Measurements from ENCODE around the gene PAPOLG.
"Not testable (repeated sequence)": the region's sequence is repeated elsewhere in the genome, so short reads cannot be mapped to it uniquely, and the experiment has no call there.

PAPOLG gene

DNA sequence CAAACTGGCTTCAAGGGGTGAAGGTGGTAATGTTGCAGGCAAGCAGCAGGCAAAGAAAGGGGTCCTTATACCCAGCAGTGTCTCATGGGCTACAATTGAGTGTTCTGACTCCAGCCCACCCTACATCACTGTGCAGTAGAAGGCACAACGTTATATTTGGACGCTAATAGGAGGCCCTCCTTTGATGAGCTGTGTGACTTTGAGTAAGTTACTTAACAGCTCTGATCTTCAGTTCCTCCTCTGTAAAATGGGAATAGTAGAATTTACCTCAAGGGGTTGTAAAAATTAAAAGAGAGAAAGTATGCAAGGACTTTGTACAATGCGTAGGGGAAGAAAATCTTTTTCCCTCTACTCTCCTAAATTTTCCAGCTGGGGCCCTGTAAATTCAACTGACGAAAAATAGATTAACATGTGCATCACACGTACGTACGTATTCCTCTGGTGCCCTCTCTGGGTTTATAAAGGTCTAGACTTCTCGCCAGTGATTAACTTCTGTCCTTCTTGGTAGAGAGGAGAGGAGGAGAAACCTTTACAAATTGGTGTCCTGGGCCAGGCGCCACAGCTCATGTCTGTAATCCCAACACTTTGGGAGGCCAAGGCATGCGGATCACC lies 67.7 kb downstream of the PAPOLG start:
- ATAC-seq, result no peak

DNA sequence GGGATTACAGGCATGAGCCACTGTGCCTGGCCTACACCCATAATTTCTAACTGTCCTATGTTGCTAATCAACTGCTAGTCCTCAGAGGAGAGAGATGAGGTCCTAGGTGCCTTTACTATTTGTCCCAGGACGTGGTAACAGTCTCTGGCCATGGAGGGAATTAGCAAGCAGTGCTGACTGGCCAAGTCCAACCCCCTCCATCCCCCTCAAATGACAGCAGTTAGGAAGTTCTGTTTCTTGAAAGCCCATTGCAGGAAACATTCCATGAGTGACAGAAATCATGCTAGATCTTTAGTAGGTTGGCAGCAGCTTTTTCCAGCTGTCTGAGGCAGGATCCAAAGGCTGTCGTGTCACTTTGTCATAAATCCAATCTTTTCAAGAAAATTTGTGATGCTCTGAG lies 69.6 kb downstream of the PAPOLG start:
- ATAC-seq, result no peak

DNA sequence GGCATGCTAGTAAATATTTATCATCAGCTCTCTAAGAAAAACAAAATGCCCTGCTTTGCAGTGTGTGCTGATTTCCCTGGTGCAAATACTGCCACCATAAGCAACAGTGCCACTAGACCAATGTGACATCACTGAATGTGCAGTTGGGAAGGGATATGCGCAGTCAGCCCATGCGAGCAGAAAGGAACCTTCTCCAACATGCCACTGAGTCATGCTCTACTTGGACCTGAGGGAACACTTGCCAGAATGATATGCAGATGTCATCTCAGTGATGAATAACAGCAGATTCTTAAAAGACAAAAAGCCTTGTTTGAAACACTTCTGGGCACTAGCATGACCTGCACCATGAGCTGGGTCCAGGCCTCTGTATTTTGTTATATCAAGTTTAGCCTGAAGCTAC lies 70.0 kb downstream of the PAPOLG start:
- no peak for ATAC-seq

DNA sequence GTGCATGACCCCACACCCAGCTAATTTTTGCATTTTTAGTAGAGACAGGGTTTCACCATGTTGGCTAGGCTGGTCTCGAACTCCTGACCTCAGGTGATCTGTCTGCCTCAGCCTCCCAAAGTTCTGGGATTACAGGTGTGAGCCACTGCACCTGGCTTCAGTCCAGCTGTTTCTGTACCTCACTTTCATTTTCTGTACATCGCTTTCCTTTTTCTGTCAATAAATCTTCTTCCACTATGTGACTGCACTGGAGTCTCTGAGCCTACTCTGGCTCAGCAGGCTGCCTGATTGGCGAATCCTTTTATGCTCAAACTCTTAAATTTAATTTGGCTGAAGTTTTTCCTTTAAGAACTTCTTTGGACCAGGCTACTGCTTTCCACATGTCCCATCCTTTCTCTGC lies 70.8 kb downstream of the PAPOLG start:
- not testable (repeated sequence) for ATAC-seq

DNA sequence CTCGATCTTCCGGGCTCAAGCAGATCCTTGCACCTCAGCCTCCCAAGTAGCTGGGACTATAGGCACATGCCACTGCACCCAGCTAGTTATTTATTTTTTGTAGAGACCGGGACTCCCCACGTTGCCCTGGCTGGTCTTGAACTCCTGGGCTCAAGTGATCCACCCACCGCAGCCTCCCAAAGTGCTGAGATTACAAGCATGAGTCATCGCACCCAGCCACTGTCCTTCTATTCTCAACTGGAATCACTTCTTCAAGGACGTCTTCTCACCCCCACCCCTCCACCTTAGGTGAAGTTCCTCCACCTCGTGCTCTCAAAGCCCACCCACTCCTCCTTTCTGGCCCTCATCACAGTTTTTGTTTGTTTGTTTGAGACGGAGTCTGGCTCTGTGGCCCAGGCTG lies 71.3 kb downstream of the PAPOLG start:
- ATAC-seq, result no peak

DNA sequence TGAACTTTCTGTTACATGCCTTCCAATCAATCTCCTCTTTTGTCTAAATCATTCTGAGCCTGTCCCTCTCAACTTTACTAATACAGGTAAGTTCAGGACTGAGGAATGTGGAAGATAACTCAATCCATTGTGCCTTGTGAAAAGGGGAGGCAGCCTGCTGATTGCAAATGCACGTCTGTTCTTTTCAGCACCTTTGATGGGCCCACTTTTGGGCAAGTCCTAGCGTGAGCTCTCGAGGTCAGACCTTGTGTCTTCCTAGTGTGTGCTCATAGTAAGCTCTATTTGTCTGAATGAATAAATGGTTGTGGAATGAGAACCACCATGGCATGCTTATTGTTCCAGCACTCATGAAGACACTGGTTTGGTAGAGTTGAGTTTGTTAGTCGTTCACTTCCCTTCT lies 74.9 kb downstream of the PAPOLG start:
- no peak for ATAC-seq

DNA sequence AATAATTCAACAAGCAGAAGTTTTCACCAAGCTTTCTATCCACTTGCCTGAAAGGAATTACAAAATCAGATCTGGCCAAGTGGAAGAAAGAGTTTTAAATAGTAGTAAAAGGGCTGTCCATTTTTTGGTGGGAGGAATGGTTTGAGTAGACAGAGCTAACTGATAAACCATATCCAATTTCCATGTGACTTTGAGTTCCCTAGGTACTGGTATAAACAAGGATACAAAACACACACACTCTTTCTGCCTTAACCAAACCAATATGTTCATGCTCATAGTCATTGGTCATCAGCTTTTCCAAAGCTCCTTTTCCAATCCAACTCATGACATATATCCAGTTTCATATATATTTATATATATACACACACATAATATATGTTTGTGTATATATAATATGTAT lies 75.9 kb downstream of the PAPOLG start:
- no peak for ATAC-seq

DNA sequence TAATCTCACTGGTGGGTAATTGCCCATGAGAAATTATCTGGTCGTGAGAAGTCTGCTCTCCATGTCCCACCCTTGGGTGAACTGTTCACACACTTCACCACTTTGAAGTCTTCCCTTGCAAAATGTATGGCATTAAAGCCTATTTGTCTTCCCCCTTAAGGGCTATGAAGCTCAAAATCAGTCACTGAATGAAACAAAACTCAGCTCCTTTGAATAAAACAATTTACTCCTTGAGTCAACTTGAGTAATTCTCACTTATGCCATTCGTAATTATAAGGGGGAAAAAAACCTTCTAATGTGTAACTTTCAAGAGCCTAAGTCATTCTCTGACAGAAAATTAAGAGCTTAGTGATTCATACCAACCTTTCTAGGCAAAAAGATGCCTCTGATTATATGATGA lies 76.6 kb downstream of the PAPOLG start:
- peak; percentile 75 to 80 for ATAC-seq

DNA sequence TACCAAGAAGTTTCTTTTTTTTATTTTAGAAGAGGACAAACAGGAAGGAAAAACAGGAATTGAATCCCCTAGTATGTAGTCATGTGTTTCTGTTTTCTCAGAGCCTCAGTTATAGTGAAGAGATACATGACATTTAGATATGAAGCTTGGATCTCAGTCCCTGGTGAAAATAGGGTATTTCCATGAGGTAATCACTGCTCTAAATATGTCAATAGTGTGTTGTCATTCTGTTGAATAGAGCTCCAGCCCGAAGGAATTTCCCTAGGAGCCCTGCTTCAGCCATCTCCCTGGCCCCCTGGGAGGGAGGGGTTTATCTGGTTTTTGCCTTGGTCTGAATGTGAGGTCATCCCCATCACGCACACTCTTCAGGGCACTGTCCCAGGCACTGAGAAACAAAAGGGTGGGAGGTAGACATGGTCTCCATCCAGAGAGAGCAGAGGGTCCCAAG lies 78.2 kb downstream of the PAPOLG start:
- peak; percentile 42 to 48 for ATAC-seq

DNA sequence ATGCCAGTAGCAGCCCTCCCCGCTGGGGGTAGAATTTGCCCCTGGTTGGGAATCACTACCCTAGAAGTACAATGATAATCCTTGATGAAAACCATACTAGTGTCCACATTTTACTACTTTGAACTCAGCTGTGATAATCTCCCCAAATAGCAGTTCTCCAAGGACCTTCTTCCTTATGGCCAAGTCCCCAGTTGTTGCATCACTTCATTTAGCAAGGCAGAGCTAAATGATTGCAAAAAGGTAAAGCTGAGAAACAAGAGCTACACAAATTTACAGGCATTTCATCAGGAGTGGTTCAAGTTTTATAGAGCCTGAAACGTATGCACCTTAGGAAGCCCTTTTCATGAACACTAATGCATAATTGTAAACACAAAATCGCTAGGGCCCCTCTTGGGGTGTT lies 80.4 kb downstream of the PAPOLG start:
- no peak for ATAC-seq

DNA sequence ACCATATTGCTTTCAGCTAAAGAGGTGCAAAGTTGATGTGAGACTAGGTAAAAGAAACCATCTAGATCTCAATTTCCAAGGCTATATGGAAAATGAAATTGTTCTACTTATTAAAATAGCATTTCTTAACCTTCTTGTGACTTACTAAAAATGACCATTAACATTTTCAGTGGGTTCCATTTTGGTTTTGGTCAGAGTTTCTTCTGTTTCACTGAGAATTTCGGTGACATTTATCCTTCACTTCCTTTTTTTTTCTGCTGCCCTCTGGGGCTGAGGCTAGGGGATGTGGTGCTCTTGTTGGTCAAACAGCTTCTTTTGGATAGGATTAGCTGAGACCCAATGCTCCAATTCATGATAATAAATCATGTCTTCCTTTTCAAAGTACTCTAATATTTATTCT lies 81.1 kb downstream of the PAPOLG start:
- ATAC-seq, result no peak

DNA sequence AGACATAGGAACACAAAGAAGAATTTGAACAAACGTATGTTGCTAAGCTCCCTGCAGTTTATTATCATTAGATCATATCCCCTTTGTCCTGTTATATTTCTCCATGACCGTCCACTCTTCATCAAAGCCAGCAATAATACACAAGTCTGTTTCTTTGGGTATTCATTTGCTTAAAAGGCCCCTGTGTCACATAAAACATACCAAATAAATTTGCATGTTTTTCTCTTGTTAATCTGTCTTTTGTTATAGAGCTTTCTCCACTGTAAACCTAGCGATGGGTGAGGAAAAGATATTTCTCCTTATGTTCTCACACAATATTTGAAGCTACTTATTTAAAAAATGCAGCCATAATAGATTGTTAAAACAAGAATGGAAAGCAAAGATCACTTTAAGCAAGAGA lies 82.4 kb downstream of the PAPOLG start:
- no peak for ATAC-seq

DNA sequence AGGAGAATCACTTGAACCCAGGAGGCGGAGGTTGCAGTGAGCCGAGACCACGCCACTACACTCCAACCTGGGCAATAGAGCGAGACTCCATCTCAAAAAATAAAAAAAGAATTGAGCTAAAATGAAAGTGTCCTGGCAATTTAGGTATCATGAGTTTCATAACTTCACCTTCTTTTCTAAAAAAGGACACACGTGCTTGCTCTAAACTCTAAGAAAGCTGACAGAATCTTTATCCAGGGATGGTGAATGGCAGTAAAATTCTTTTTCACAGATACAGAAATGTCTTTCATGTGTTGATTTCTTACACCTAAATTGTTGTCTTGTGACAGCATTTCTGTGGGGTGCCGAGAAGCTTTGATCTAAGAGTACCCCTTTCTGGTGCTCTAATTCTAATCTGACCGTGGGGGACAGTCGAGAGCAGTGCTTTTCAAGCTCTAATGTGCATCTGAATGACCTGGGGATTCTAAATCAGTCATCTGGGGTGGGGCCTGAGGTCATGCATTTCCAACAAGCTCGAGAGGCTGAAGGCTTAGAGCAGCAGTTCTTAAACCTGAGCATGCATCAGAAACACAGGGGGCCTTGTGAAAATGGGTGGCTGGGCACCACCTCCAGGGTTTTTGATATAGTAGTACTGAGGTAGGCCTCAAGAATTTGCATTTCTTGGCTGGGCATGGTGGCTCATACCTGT lies 83.2 kb downstream of the PAPOLG start:
- ATAC-seq, result peak; percentile 23 to 40

DNA sequence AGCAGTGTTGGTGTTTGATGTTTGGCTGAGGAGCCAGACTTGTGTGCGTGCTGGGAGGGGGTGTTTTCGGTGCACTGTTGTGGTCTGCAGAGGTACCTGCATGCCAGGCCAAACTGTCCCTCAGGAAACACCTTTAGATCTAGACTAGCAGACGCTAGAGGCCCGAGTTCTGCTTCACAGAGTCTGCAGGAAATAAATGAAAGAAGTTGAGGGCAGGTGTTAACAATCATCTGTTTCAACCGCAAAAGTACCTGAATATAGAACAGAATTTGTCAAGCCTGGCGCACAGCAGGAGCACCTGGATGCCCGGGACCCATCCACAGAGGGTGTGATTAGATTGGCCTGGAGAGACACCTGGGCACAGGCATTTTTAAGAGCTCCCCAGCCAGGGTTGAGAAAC lies 84.8 kb downstream of the PAPOLG start:
- ATAC-seq, result peak in 1 of 2 donors; percentile 35

DNA sequence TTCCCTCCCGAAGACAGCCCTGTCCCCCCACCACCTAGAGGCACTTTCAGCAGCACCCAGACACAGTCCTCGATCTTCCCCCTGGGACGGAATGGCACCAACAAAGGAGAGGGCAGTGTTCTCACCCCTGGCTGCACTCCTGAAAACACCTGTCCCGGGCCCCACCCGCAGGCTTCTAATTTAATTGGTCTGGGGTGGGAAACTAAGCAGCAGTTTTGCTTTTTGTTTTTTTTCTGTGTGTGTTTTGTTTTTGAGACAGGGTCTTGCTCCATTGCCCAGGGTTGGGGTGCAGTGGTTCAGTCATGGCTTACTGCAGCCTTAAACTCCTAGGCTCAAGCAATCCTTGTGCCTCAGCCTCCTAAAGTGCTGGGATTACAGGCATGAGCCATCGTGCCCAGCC lies 86.9 kb downstream of the PAPOLG start:
- no peak for ATAC-seq

DNA sequence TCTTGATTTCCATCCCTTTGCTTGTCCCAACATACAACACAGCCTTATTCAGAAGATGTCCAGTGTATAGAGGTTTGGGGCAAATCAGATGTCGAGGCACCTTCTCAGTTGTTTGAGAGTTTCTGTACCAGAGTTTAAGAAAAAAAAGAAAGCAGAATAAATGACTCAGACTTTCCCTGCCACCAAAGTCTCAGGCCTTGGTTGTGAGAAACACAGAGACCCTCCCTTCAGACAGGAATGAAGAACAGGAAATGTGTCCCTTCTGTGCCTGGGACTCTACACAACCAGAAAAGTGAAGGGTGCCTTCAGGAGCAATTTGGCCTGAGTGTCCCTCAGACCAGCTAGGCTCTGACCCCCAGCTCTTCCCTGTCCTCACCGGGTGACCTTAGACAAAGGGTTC lies 88.0 kb downstream of the PAPOLG start:
- ATAC-seq, result peak; percentile 40 to 67

DNA sequence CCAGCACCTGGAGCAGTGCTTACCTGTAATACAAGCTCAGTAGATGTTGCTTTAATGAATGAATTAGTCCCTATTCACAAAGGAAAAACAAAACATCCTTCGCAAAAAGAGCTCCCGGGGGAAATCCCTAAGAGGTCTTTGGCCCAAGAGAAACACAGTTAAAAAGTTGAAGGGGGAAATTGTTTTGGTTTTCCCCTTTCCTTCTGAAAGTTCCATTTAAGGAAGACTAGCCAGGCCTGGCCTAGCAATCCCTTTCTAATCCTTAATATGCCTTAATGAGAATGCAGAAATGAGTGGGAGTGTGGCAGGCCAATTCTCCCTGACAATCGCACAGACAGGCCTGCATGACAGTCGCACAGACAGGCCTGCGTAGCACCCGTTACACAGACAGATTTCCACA lies 91.8 kb downstream of the PAPOLG start:
- ATAC-seq, result no peak
